Measurements from ENCODE around the gene EPAS1. TPM values are rescaled to one million over a fixed set of nuclear protein-coding genes. Genes with fewer than 3 reads are reported as not detected.

EPAS1 gene
- total RNA-seq, 1 donor from 2014 or later = 4.4 TPM

GRCh38 chr2:46267616-46268015, 29.6 kb upstream of the EPAS1 start:
- peaks cover 2% of the 10 kb centered on the region for H3K4me1 Mint-ChIP-seq
- H3K27ac Mint-ChIP-seq = no peak overlapping the region
- no peak for DNase-seq (ENCODE audit: low spot score in 2 of 2, unreplicated experiment in 2 of 2)
- no peaks in the 10 kb centered on the region for H3K27me3 Mint-ChIP-seq (ENCODE audit: low read depth)
- no peaks in the 10 kb centered on the region for H3K36me3 Mint-ChIP-seq
- TF ChIP-seq CTCF (IDR thresholded peaks at IDR 0.05; ENCODE audit: unreplicated experiment) = no peak
- H3K4me3 Mint-ChIP-seq = no peak overlapping the region
- H3K9me3 Mint-ChIP-seq = no peaks in the 10 kb centered on the region

- no peak overlapping the region for H3K27ac Mint-ChIP-seq
- H3K4me3 Mint-ChIP-seq = no peak overlapping the region
- H3K27me3 Mint-ChIP-seq (ENCODE audit: low read depth) = no peaks in the 10 kb centered on the region
- H3K4me1 Mint-ChIP-seq = peaks cover 2% of the 10 kb centered on the region
- H3K36me3 Mint-ChIP-seq = no peaks in the 10 kb centered on the region
- no peak for DNase-seq (ENCODE audit: low spot score in 2 of 2, unreplicated experiment in 2 of 2)
- no peak for TF ChIP-seq CTCF (IDR thresholded peaks at IDR 0.05; ENCODE audit: unreplicated experiment)
- H3K9me3 Mint-ChIP-seq = no peaks in the 10 kb centered on the region
Measured at GRCh38 chr2:46268196-46268595, 29.0 kb upstream of the EPAS1 start.

- no peak for TF ChIP-seq CTCF (IDR thresholded peaks at IDR 0.05; ENCODE audit: unreplicated experiment)
- Mint-ChIP-seq H3K9me3 (no peaks in the 10 kb centered on the region), H3K27me3 (ENCODE audit: low read depth) (no peaks in the 10 kb centered on the region), H3K4me1 (peaks cover 2% of the 10 kb centered on the region), H3K27ac (no peak overlapping the region), H3K36me3 (no peaks in the 10 kb centered on the region), H3K4me3 (no peak overlapping the region)
- no peak for DNase-seq (ENCODE audit: low spot score in 2 of 2, unreplicated experiment in 2 of 2)
Measured at GRCh38 chr2:46269001-46269400, 28.2 kb upstream of the EPAS1 start.

GRCh38 chr2:46269544-46270273, 27.5 kb upstream of the EPAS1 start:
- no peaks in the 10 kb centered on the region for H3K36me3 Mint-ChIP-seq
- TF ChIP-seq CTCF (IDR thresholded peaks at IDR 0.05; ENCODE audit: unreplicated experiment) = no peak
- no peaks in the 10 kb centered on the region for H3K9me3 Mint-ChIP-seq
- H3K27me3 Mint-ChIP-seq (ENCODE audit: low read depth) = no peaks in the 10 kb centered on the region
- no peak overlapping the region for H3K4me3 Mint-ChIP-seq
- H3K4me1 Mint-ChIP-seq = peaks cover 2% of the 10 kb centered on the region
- no peak overlapping the region for H3K27ac Mint-ChIP-seq
- DNase-seq (ENCODE audit: low spot score in 2 of 2, unreplicated experiment in 2 of 2) = no peak

- no peak for DNase-seq (ENCODE audit: low spot score in 2 of 2, unreplicated experiment in 2 of 2)
- Mint-ChIP-seq H3K4me1 (peaks cover 2% of the 10 kb centered on the region), H3K36me3 (no peaks in the 10 kb centered on the region), H3K27me3 (ENCODE audit: low read depth) (no peaks in the 10 kb centered on the region), H3K9me3 (no peaks in the 10 kb centered on the region), H3K4me3 (no peak overlapping the region), H3K27ac (no peak overlapping the region)
- TF ChIP-seq CTCF (IDR thresholded peaks at IDR 0.05; ENCODE audit: unreplicated experiment) = no peak
Measured at GRCh38 chr2:46270384-46270783, 26.8 kb upstream of the EPAS1 start.

Data from mesothelial cell of epicardium (in vitro differentiated cells).